Psoas muscle (tissue), 8 donors: ENCODE results near the gene SLITRK2. TPM values are rescaled to one million over a fixed set of nuclear protein-coding genes. Genes with fewer than 3 reads are reported as not detected.

ENCODE experiments used
- ATAC-seq, 4 donors: fragments of 200-7000 bp; cut with Tn5 transposase; one replicate each; pipeline ENCODE4 v1.9.1; 2020; ENCODE audit warnings: moderate library complexity in 3 of 4, mild to moderate bottlenecking in 2 of 4
- DNase-seq, 2 donors: peaks; one replicate each; pipeline ENCODE4 v3.0.0-alpha.2; 2020
- H3K27ac ChIP-seq: fragments of 200-600 bp; one replicate; pipeline ENCODE4 v1.8.0; 2022
- H3K27me3 ChIP-seq, 3 donors: fragments of 200-600 bp in 1 of 3; one replicate each; pipeline versions ENCODE4 v1.6.1 to v1.8.0; 2013 to 2022; ENCODE audit warnings: low read length in 2 of 3, mild to moderate bottlenecking in 2 of 3, moderate library complexity in 1 of 3; ENCODE audit not compliant: insufficient read depth in 3 of 3
- H3K36me3 ChIP-seq, 2 donors: fragments of 200-600 bp in 1 of 2; one replicate each; pipeline versions ENCODE4 v1.6.1 to v1.8.0; 2013 to 2022; ENCODE audit warnings: low read depth in 1 of 2, mild to moderate bottlenecking in 1 of 2, moderate library complexity in 1 of 2; ENCODE audit not compliant: insufficient read depth in 1 of 2
- H3K4me1 ChIP-seq: fragments of 200-600 bp; one replicate; pipeline ENCODE4 v1.8.0; 2022
- H3K4me3 ChIP-seq: fragments of 200-600 bp; one replicate; pipeline ENCODE4 v1.8.0; 2022; ENCODE audit warnings: mild to moderate bottlenecking
- H3K9me3 ChIP-seq: fragments of 200-600 bp; one replicate; pipeline ENCODE4 v1.8.0; 2022
- WGBS, 3 donors: extraction: QIAGEN DNeasy Blood & Tissue Kit; methylation state at CpG; one replicate each; pipeline versions ENCODE4 v1.1.6 to v1.1.7; 2013; 5-methylcytosine and 5-hydroxymethylcytosine counted together
- intact Hi-C, 2 donors: fragments of 100-400 bp; cut with DNase I; formaldehyde crosslinking; loops; one replicate each; pipeline versions ENCODE4 v1.11.0 to v1.14.2; 2022
- polyA plus RNA-seq, 3 donors: library from polyadenylated mRNA; stranded (reverse); fragments of 200-250 nt; gene quantifications; one replicate each; pipeline ENCODE4 v1.2.3, GENCODE V29; 2013
- total RNA-seq, 4 donors: library from RNA; stranded (reverse); fragmentation: NEBNext Ultra II Directional in 2 of 4; extraction: Animal tissue kit (Norgen Biotek cat#: 25700) in 2 of 4; gene quantifications; one replicate each; pipeline versions ENCODE4 v1.2.1 to v1.2.4, GENCODE V29; 2021 to 2023
- TF ChIP-seq, protein P1 (sequence below): fragments of 200-600 bp; IDR thresholded peaks from one replicate; pipeline ENCODE4 v1.8.0; 2022; ENCODE audit warnings: antibody characterized with exemption
- donor health status: healthy with polysubstance abuse.
- donor health status: DM: no; HTN: no; CAD: no; lungs with moderate emphysema.
- donor health status: Bipolar disorder and iron deficiency.
- donor health status: healthy.
- donor health status: DM: yes; HTN: yes; CAD: no.
- donor health status: DM: no; HTN: no; CAD: no.
- donor health status: DM: no; HTN: no; CAD: no.
- donor health status: DM: yes; HTN: yes; CAD: no.

The SLITRK2 gene
- total and polyA plus RNA-seq, 7 donors = 0.01 to 0.09 (median 0.04) TPM; not detected in 3

- Histone ChIP-seq H3K9me3 (no peaks in the 10 kb centered on the region), H3K27me3 (peaks cover 0 to 52% (median 4%) of the 10 kb centered on the region in 3 donors), H3K27ac (no peak overlapping the region), H3K36me3 (no peaks in the 10 kb centered on the region), H3K4me1 (no peaks in the 10 kb centered on the region), H3K4me3 (no peak overlapping the region)
- 0 to 24% (median 1%) methylated on average over 21 to 30 of the region's 30 CpGs for WGBS, 3 donors
- TF ChIP-seq, protein P1, sequence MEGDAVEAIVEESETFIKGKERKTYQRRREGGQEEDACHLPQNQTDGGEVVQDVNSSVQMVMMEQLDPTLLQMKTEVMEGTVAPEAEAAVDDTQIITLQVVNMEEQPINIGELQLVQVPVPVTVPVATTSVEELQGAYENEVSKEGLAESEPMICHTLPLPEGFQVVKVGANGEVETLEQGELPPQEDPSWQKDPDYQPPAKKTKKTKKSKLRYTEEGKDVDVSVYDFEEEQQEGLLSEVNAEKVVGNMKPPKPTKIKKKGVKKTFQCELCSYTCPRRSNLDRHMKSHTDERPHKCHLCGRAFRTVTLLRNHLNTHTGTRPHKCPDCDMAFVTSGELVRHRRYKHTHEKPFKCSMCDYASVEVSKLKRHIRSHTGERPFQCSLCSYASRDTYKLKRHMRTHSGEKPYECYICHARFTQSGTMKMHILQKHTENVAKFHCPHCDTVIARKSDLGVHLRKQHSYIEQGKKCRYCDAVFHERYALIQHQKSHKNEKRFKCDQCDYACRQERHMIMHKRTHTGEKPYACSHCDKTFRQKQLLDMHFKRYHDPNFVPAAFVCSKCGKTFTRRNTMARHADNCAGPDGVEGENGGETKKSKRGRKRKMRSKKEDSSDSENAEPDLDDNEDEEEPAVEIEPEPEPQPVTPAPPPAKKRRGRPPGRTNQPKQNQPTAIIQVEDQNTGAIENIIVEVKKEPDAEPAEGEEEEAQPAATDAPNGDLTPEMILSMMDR = no peak
- DNase-seq = no peak
- ATAC-seq = no peak
- intact Hi-C loops = no loop called here
These were observed 3.8 kb downstream of the SLITRK2 start for GRCh38 chrX:145821291-145821897.

- ATAC-seq (no peak), DNase-seq (no peak)
- Histone ChIP-seq H3K27ac (no peak overlapping the region), H3K36me3 (no peaks in the 10 kb centered on the region), H3K4me3 (no peak overlapping the region), H3K27me3 (peaks cover 0 to 52% (median 4%) of the 10 kb centered on the region in 3 donors), H3K4me1 (no peaks in the 10 kb centered on the region), H3K9me3 (no peaks in the 10 kb centered on the region)
- intact Hi-C loops = no loop called here
- TF ChIP-seq, protein P1 = no peak
- WGBS, 3 donors = 9 to 31% (median 10%) methylated on average over 27 to 33 of the region's 33 CpGs
These were observed 4.4 kb downstream of the SLITRK2 start for GRCh38 chrX:145821898-145822571.

GRCh38 chrX:145823132-145823531 is 5.5 kb downstream of the SLITRK2 start:
- intact Hi-C loops = no loop called here
- Histone ChIP-seq H3K4me3 (no peak overlapping the region), H3K27ac (no peak overlapping the region), H3K27me3 (peaks cover 0 to 46% (median 4%) of the 10 kb centered on the region in 3 donors), H3K9me3 (no peaks in the 10 kb centered on the region), H3K4me1 (no peaks in the 10 kb centered on the region), H3K36me3 (no peaks in the 10 kb centered on the region)
- WGBS, 3 donors = 75 to 85% (median 84%) methylated on average over 7 of the region's 7 CpGs
- DNase-seq (no peak), ATAC-seq (no peak)
- TF ChIP-seq, protein P1 = no peak

GRCh38 chrX:145825896-145826295 is 8.3 kb downstream of the SLITRK2 start:
- no peak for DNase-seq
- ATAC-seq = no peak
- H3K4me1 ChIP-seq = no peaks in the 10 kb centered on the region
- no peaks in the 10 kb centered on the region for H3K36me3 ChIP-seq
- H3K4me3 ChIP-seq = no peak overlapping the region
- 8 to 16% (median 11%) methylated on average over 4 of the region's 4 CpGs for WGBS, 3 donors
- no peak overlapping the region for H3K27ac ChIP-seq
- intact Hi-C loops = no loop called here
- TF ChIP-seq, protein P1 = no peak
- no peaks in the 10 kb centered on the region for H3K9me3 ChIP-seq
- H3K27me3 ChIP-seq = peaks cover 0 to 20% (median 0%) of the 10 kb centered on the region in 3 donors
